ENCODE data around the gene OR2T33.
"Not testable (repeated sequence)": the region's sequence is repeated elsewhere in the genome, so short reads cannot be mapped to it uniquely, and the experiment has no call there.

Gene OR2T33

GRCh38 chr1:248306103-248306502 lies 28.3 kb upstream of the OR2T33 start:
- WGBS, result 82% methylated on average over 19 of the region's 19 CpGs
- Histone ChIP-seq H3K9me3 (ENCODE audit: control insufficient read depth, low read length) (peaks cover 38% of the 10 kb centered on the region), H2BK15ac (ENCODE audit: low read depth, poor library complexity, severe bottlenecking) (no peak overlapping the region), H3K18ac (ENCODE audit: low read depth in 1 of 2, low read length in 2 of 2) (no peak overlapping the region), H3K36me3 (ENCODE audit: control insufficient read depth in 1 of 2, insufficient read depth in 2 of 2, low read depth in 1 of 2, low read length in 2 of 2) (no peaks in the 10 kb centered on the region), H3K4me3 (ENCODE audit: insufficient read depth in 1 of 2, low read depth in 1 of 2, low read length in 2 of 2) (no peak overlapping the region), H3K4me1 (ENCODE audit: control insufficient read depth, insufficient read depth, low read depth, low read length) (no peaks in the 10 kb centered on the region), H2AFZ (ENCODE audit: low read depth, low read length) (no peak overlapping the region), H2BK120ac (ENCODE audit: low read depth, low read length) (no peak overlapping the region), H3K4me2 (ENCODE audit: low read length, poor library complexity, severe bottlenecking) (no peak overlapping the region), H3K14ac (ENCODE audit: low read length in 2 of 2) (no peak overlapping the region), H2BK5ac (ENCODE audit: low read depth, low read length, poor library complexity, severe bottlenecking) (no peak overlapping the region), H3K9ac (ENCODE audit: low read length) (no peak overlapping the region), H3K23ac (ENCODE audit: low read length in 2 of 2) (no peak overlapping the region), H4K8ac (ENCODE audit: low read length) (no peak overlapping the region), H4K91ac (ENCODE audit: low read length) (no peak overlapping the region), H2BK12ac (ENCODE audit: low read length in 2 of 2) (no peak overlapping the region), H3K79me1 (replicated peaks; ENCODE audit: low read length, poor library complexity, severe bottlenecking) (no peaks in the 10 kb centered on the region), H3K27me3 (ENCODE audit: control insufficient read depth in 1 of 2, insufficient read depth in 1 of 2, low read length in 2 of 2) (no peaks in the 10 kb centered on the region), H2AK5ac (ENCODE audit: low read length, severe bottlenecking) (no peak overlapping the region), H3K4ac (ENCODE audit: low read depth in 1 of 2, low read length in 2 of 2) (no peak overlapping the region), H3K27ac (ENCODE audit: low read length, poor library complexity, severe bottlenecking) (no peak overlapping the region)
- no peak for DNase-seq

DNA sequence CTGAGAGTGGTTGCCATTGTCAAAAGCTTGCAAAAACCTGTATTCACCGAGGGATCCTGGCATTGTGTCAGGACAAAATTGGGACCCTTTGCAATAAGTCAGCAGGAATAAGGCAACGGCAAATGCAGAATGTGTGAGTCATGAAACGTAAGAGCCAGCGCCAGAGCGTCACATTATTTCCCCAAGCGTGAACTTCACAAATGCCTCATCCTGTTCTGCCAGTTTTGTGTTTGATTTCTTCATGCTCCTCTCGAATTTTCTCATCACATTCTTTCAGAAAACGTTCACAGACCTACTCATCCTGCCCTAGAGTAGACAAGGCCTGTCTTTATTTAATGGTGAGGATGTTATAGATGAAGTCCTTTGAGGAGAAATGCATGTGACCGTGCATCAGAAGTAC lies 27.9 kb upstream of the OR2T33 start:
- H3K14ac ChIP-seq (ENCODE audit: low read length in 2 of 2); H3K18ac ChIP-seq (ENCODE audit: low read depth in 1 of 2, low read length in 2 of 2); H3K79me1 ChIP-seq (replicated peaks; ENCODE audit: low read length, poor library complexity, severe bottlenecking); H2BK120ac ChIP-seq (ENCODE audit: low read depth, low read length); H2BK12ac ChIP-seq (ENCODE audit: low read length in 2 of 2); H3K4ac ChIP-seq (ENCODE audit: low read depth in 1 of 2, low read length in 2 of 2); H3K4me3 ChIP-seq (ENCODE audit: insufficient read depth in 1 of 2, low read depth in 1 of 2, low read length in 2 of 2); H3K23ac ChIP-seq (ENCODE audit: low read length in 2 of 2); H3K4me1 ChIP-seq (ENCODE audit: control insufficient read depth, insufficient read depth, low read depth, low read length); H2AFZ ChIP-seq (ENCODE audit: low read depth, low read length); H3K27me3 ChIP-seq (ENCODE audit: control insufficient read depth in 1 of 2, insufficient read depth in 1 of 2, low read length in 2 of 2); H4K8ac ChIP-seq (ENCODE audit: low read length); DNase-seq; H2BK5ac ChIP-seq (ENCODE audit: low read depth, low read length, poor library complexity, severe bottlenecking); H2BK15ac ChIP-seq (ENCODE audit: low read depth, poor library complexity, severe bottlenecking); H3K27ac ChIP-seq (ENCODE audit: low read length, poor library complexity, severe bottlenecking); H3K9ac ChIP-seq (ENCODE audit: low read length); H3K36me3 ChIP-seq (ENCODE audit: control insufficient read depth in 1 of 2, insufficient read depth in 2 of 2, low read depth in 1 of 2, low read length in 2 of 2); H4K91ac ChIP-seq (ENCODE audit: low read length); H2AK5ac ChIP-seq (ENCODE audit: low read length, severe bottlenecking); H3K4me2 ChIP-seq (ENCODE audit: low read length, poor library complexity, severe bottlenecking): not testable (repeated sequence)
- peaks cover 38% of the 10 kb centered on the region for H3K9me3 ChIP-seq (ENCODE audit: control insufficient read depth, low read length)
- WGBS, result 86% methylated on average over 4 of the region's 9 CpGs

DNA sequence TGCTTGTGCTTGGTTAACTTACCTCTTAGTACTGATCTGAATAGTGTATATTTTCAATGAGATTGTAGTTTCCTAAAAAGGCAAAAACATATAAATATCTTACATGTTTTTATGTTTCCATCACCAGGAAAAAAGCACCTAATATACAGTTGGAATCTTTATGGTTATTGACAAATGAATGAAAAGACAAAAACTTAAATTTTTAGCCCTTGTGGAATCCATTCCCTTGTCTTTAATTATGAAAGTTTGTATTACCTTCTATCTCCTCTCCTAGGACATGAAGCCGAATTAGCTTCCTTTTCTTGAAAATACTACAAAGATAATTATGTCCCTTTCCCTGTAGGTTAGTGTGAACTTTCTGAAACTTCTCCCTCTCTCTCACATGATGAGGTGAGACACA lies 25.5 kb upstream of the OR2T33 start, which contains the start of gene OR2T12:
TSS of gene OR2T12 (minus strand) at position 101 of the 400 bp plus-strand sequence. CDS start 7,846 bp downstream, outside the sequence.
- no peak within 1 kb of the TSS for H3K18ac ChIP-seq (ENCODE audit: low read depth in 1 of 2, low read length in 2 of 2)
- WGBS, result no CpG with 5 or more reads among the region's 1 CpG
- H3K36me3 ChIP-seq (ENCODE audit: control insufficient read depth in 1 of 2, insufficient read depth in 2 of 2, low read depth in 1 of 2, low read length in 2 of 2), result no peaks in the 10 kb centered on the region
- H3K9ac ChIP-seq (ENCODE audit: low read length), result no peak within 1 kb of the TSS
- no peaks in the 10 kb centered on the region for H3K4me1 ChIP-seq (ENCODE audit: control insufficient read depth, insufficient read depth, low read depth, low read length)
- no peak within 1 kb of the TSS for H2BK120ac ChIP-seq (ENCODE audit: low read depth, low read length)
- H2AK5ac ChIP-seq (ENCODE audit: low read length, severe bottlenecking), result no peak within 1 kb of the TSS
- H3K4me2 ChIP-seq (ENCODE audit: low read length, poor library complexity, severe bottlenecking), result no peak within 1 kb of the TSS
- H4K91ac ChIP-seq (ENCODE audit: low read length), result no peak within 1 kb of the TSS
- no peak within 1 kb of the TSS for H3K4ac ChIP-seq (ENCODE audit: low read depth in 1 of 2, low read length in 2 of 2)
- no peak within 1 kb of the TSS for H2BK5ac ChIP-seq (ENCODE audit: low read depth, low read length, poor library complexity, severe bottlenecking)
- DNase-seq, result no peak
- peaks cover 28% of the 10 kb centered on the region for H3K9me3 ChIP-seq (ENCODE audit: control insufficient read depth, low read length)
- H3K27ac ChIP-seq (ENCODE audit: low read length, poor library complexity, severe bottlenecking), result no peak within 1 kb of the TSS
- H4K8ac ChIP-seq (ENCODE audit: low read length), result no peak within 1 kb of the TSS
- no peak within 1 kb of the TSS for H2AFZ ChIP-seq (ENCODE audit: low read depth, low read length)
- H3K23ac ChIP-seq (ENCODE audit: low read length in 2 of 2), result no peak within 1 kb of the TSS
- H3K79me1 ChIP-seq (replicated peaks; ENCODE audit: low read length, poor library complexity, severe bottlenecking), result no peaks in the 10 kb centered on the region
- H3K27me3 ChIP-seq (ENCODE audit: control insufficient read depth in 1 of 2, insufficient read depth in 1 of 2, low read length in 2 of 2), result no peaks in the 10 kb centered on the region
- no peak within 1 kb of the TSS for H3K4me3 ChIP-seq (ENCODE audit: insufficient read depth in 1 of 2, low read depth in 1 of 2, low read length in 2 of 2)
- no peak within 1 kb of the TSS for H3K14ac ChIP-seq (ENCODE audit: low read length in 2 of 2)
- H2BK15ac ChIP-seq (ENCODE audit: low read depth, poor library complexity, severe bottlenecking), result no peak within 1 kb of the TSS
- no peak within 1 kb of the TSS for H2BK12ac ChIP-seq (ENCODE audit: low read length in 2 of 2)

GRCh38 chr1:248288391-248288790 lies 10.6 kb upstream of the OR2T33 start:
- H2BK120ac ChIP-seq (ENCODE audit: low read depth, low read length), result no peak overlapping the region
- H3K4ac ChIP-seq (ENCODE audit: low read depth in 1 of 2, low read length in 2 of 2), result no peak overlapping the region
- H3K27me3 ChIP-seq (ENCODE audit: control insufficient read depth in 1 of 2, insufficient read depth in 1 of 2, low read length in 2 of 2), result no peaks in the 10 kb centered on the region
- H2BK15ac ChIP-seq (ENCODE audit: low read depth, poor library complexity, severe bottlenecking), result no peak overlapping the region
- no peak overlapping the region for H3K14ac ChIP-seq (ENCODE audit: low read length in 2 of 2)
- no CpG with 5 or more reads among the region's 6 CpGs for WGBS
- no peak overlapping the region for H3K18ac ChIP-seq (ENCODE audit: low read depth in 1 of 2, low read length in 2 of 2)
- H3K36me3 ChIP-seq (ENCODE audit: control insufficient read depth in 1 of 2, insufficient read depth in 2 of 2, low read depth in 1 of 2, low read length in 2 of 2), result no peaks in the 10 kb centered on the region
- H2AFZ ChIP-seq (ENCODE audit: low read depth, low read length), result no peak overlapping the region
- no peak overlapping the region for H3K9ac ChIP-seq (ENCODE audit: low read length)
- H3K9me3 ChIP-seq (ENCODE audit: control insufficient read depth, low read length), result peaks cover 26% of the 10 kb centered on the region
- no peak overlapping the region for H4K8ac ChIP-seq (ENCODE audit: low read length)
- no peaks in the 10 kb centered on the region for H3K79me1 ChIP-seq (replicated peaks; ENCODE audit: low read length, poor library complexity, severe bottlenecking)
- no peak overlapping the region for H2AK5ac ChIP-seq (ENCODE audit: low read length, severe bottlenecking)
- H3K4me1 ChIP-seq (ENCODE audit: control insufficient read depth, insufficient read depth, low read depth, low read length), result no peaks in the 10 kb centered on the region
- H3K4me2 ChIP-seq (ENCODE audit: low read length, poor library complexity, severe bottlenecking), result no peak overlapping the region
- DNase-seq, result no peak
- H3K4me3 ChIP-seq (ENCODE audit: insufficient read depth in 1 of 2, low read depth in 1 of 2, low read length in 2 of 2), result no peak overlapping the region
- no peak overlapping the region for H2BK5ac ChIP-seq (ENCODE audit: low read depth, low read length, poor library complexity, severe bottlenecking)
- H4K91ac ChIP-seq (ENCODE audit: low read length), result no peak overlapping the region
- no peak overlapping the region for H3K27ac ChIP-seq (ENCODE audit: low read length, poor library complexity, severe bottlenecking)
- no peak overlapping the region for H2BK12ac ChIP-seq (ENCODE audit: low read length in 2 of 2)
- H3K23ac ChIP-seq (ENCODE audit: low read length in 2 of 2), result no peak overlapping the region
